ENCODE data around the gene LGALS4.
"Not testable (repeated sequence)": the region's sequence is repeated elsewhere in the genome, so short reads cannot be mapped to it uniquely, and the experiment has no call there.

Gene LGALS4

GRCh38 chr19:38785187-38785699, 27.5 kb downstream of the LGALS4 start:
- TF ChIP-seq ZC3H10 (CRISPR knock-in tag; IDR thresholded peaks at IDR 0.05) (no peak), GLIS3 (CRISPR knock-in tag; IDR thresholded peaks at IDR 0.05) (no peak), ESRRG (CRISPR knock-in tag; IDR thresholded peaks at IDR 0.05) (no peak), TCF4 (CRISPR knock-in tag; IDR thresholded peaks at IDR 0.05; ENCODE audit: borderline replicate concordance) (no peak), ZNF70 (CRISPR knock-in tag; IDR thresholded peaks at IDR 0.05) (no peak), ZNF8 (CRISPR knock-in tag; IDR thresholded peaks at IDR 0.05) (no peak), SNAI2 (CRISPR knock-in tag; IDR thresholded peaks at IDR 0.05) (no peak), PPARA (CRISPR knock-in tag; IDR thresholded peaks at IDR 0.05; ENCODE audit: borderline replicate concordance) (no peak), RARB (CRISPR knock-in tag; IDR thresholded peaks at IDR 0.05) (no peak), OSR1 (CRISPR knock-in tag; IDR thresholded peaks at IDR 0.05) (no peak), CSRNP3 (CRISPR knock-in tag; IDR thresholded peaks at IDR 0.05) (no peak), ISL1 (CRISPR knock-in tag; IDR thresholded peaks at IDR 0.05) (no peak), BACH2 (CRISPR knock-in tag; IDR thresholded peaks at IDR 0.05; ENCODE audit: borderline replicate concordance) (no peak), ZFP30 (CRISPR knock-in tag; IDR thresholded peaks at IDR 0.05) (no peak)
- TF ChIP-seq, protein P1, sequence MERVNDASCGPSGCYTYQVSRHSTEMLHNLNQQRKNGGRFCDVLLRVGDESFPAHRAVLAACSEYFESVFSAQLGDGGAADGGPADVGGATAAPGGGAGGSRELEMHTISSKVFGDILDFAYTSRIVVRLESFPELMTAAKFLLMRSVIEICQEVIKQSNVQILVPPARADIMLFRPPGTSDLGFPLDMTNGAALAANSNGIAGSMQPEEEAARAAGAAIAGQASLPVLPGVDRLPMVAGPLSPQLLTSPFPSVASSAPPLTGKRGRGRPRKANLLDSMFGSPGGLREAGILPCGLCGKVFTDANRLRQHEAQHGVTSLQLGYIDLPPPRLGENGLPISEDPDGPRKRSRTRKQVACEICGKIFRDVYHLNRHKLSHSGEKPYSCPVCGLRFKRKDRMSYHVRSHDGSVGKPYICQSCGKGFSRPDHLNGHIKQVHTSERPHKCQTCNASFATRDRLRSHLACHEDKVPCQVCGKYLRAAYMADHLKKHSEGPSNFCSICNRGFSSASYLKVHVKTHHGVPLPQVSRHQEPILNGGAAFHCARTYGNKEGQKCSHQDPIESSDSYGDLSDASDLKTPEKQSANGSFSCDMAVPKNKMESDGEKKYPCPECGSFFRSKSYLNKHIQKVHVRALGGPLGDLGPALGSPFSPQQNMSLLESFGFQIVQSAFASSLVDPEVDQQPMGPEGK (CRISPR knock-in tag; IDR thresholded peaks at IDR 0.05; ENCODE audit: borderline replicate concordance), result no peak
- TF ChIP-seq, protein P2, sequence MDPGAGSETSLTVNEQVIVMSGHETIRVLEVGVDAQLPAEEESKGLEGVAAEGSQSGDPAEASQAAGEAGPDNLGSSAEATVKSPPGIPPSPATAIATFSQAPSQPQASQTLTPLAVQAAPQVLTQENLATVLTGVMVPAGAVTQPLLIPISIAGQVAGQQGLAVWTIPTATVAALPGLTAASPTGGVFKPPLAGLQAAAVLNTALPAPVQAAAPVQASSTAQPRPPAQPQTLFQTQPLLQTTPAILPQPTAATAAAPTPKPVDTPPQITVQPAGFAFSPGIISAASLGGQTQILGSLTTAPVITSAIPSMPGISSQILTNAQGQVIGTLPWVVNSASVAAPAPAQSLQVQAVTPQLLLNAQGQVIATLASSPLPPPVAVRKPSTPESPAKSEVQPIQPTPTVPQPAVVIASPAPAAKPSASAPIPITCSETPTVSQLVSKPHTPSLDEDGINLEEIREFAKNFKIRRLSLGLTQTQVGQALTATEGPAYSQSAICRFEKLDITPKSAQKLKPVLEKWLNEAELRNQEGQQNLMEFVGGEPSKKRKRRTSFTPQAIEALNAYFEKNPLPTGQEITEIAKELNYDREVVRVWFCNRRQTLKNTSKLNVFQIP (CRISPR knock-in tag; IDR thresholded peaks at IDR 0.05; ENCODE audit: borderline replicate concordance, low read depth), result no peak
- TF ChIP-seq, protein P3, sequence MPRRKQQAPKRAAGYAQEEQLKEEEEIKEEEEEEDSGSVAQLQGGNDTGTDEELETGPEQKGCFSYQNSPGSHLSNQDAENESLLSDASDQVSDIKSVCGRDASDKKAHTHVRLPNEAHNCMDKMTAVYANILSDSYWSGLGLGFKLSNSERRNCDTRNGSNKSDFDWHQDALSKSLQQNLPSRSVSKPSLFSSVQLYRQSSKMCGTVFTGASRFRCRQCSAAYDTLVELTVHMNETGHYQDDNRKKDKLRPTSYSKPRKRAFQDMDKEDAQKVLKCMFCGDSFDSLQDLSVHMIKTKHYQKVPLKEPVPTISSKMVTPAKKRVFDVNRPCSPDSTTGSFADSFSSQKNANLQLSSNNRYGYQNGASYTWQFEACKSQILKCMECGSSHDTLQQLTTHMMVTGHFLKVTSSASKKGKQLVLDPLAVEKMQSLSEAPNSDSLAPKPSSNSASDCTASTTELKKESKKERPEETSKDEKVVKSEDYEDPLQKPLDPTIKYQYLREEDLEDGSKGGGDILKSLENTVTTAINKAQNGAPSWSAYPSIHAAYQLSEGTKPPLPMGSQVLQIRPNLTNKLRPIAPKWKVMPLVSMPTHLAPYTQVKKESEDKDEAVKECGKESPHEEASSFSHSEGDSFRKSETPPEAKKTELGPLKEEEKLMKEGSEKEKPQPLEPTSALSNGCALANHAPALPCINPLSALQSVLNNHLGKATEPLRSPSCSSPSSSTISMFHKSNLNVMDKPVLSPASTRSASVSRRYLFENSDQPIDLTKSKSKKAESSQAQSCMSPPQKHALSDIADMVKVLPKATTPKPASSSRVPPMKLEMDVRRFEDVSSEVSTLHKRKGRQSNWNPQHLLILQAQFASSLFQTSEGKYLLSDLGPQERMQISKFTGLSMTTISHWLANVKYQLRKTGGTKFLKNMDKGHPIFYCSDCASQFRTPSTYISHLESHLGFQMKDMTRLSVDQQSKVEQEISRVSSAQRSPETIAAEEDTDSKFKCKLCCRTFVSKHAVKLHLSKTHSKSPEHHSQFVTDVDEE (CRISPR knock-in tag; IDR thresholded peaks at IDR 0.05), result no peak
- no peak for ATAC-seq

GRCh38 chr19:38784224-38784623, 28.5 kb downstream of the LGALS4 start:
- ATAC-seq, result no peak
- TF ChIP-seq OSR1 (CRISPR knock-in tag; IDR thresholded peaks at IDR 0.05) (no peak), PPARA (CRISPR knock-in tag; IDR thresholded peaks at IDR 0.05; ENCODE audit: borderline replicate concordance) (no peak), SNAI2 (CRISPR knock-in tag; IDR thresholded peaks at IDR 0.05) (no peak), GLIS3 (CRISPR knock-in tag; IDR thresholded peaks at IDR 0.05) (no peak), ESRRG (CRISPR knock-in tag; IDR thresholded peaks at IDR 0.05) (no peak), RARB (CRISPR knock-in tag; IDR thresholded peaks at IDR 0.05) (no peak), TCF4 (CRISPR knock-in tag; IDR thresholded peaks at IDR 0.05; ENCODE audit: borderline replicate concordance) (no peak), ARNTL (CRISPR knock-in tag; IDR thresholded peaks at IDR 0.05; ENCODE audit: borderline replicate concordance, low read depth) (no peak), ZNF8 (CRISPR knock-in tag; IDR thresholded peaks at IDR 0.05) (no peak)
- TF ChIP-seq, protein P4, sequence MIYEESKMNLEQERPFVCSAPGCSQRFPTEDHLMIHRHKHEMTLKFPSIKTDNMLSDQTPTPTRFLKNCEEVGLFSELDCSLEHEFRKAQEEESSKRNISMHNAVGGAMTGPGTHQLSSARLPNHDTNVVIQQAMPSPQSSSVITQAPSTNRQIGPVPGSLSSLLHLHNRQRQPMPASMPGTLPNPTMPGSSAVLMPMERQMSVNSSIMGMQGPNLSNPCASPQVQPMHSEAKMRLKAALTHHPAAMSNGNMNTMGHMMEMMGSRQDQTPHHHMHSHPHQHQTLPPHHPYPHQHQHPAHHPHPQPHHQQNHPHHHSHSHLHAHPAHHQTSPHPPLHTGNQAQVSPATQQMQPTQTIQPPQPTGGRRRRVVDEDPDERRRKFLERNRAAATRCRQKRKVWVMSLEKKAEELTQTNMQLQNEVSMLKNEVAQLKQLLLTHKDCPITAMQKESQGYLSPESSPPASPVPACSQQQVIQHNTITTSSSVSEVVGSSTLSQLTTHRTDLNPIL (CRISPR knock-in tag; IDR thresholded peaks at IDR 0.05; ENCODE audit: low read depth), result no peak

GRCh38 chr19:38782212-38782611, 30.5 kb downstream of the LGALS4 start:
- ATAC-seq, result not testable (repeated sequence)

DNA sequence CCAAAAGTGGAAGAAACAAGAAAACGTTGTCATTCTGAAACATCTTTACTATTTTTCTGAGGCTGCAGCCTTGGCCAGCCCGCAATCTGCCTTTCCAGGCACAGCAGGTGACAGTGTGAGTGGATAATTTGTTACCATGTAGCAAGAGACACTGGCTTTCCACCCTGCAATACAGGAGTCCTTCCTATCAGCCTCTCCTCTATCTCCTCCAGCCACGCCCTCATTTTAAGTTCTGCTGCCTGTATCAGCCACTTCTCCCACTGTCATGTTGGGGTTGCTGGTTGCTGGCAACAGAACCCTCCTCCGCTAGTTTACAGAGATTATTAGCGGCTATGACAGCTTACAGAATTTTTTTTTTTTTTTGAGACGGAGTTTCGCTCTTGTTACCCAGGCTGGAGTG, 31.7 kb downstream of the LGALS4 start:
- no peak for ATAC-seq
- TF ChIP-seq TCF4 (CRISPR knock-in tag; IDR thresholded peaks at IDR 0.05; ENCODE audit: borderline replicate concordance) (no peak), ARNTL (CRISPR knock-in tag; IDR thresholded peaks at IDR 0.05; ENCODE audit: borderline replicate concordance, low read depth) (no peak), CSRNP3 (CRISPR knock-in tag; IDR thresholded peaks at IDR 0.05) (no peak), RARB (CRISPR knock-in tag; IDR thresholded peaks at IDR 0.05) (no peak), PPARA (CRISPR knock-in tag; IDR thresholded peaks at IDR 0.05; ENCODE audit: borderline replicate concordance) (no peak), ZFP3 (CRISPR knock-in tag; IDR thresholded peaks at IDR 0.05) (no peak), ZFP30 (CRISPR knock-in tag; IDR thresholded peaks at IDR 0.05) (no peak)
- TF ChIP-seq, protein P1 (CRISPR knock-in tag; IDR thresholded peaks at IDR 0.05; ENCODE audit: borderline replicate concordance), result no peak
- TF ChIP-seq, protein P2 (CRISPR knock-in tag; IDR thresholded peaks at IDR 0.05; ENCODE audit: borderline replicate concordance, low read depth), result no peak

All from SK-N-SH treated with all-trans-retinoic acid at 6 μM for 48 hours (cell line).